GM19438 (cell line): Measurements from ENCODE around the gene POU2F3.

Experiments
- ATAC-seq: cut with Tn5 transposase; IDR thresholded peaks from one replicate; pipeline ENCODE4 v1.9.1; 2021; ENCODE audit warnings: low read depth; ENCODE audit not compliant: unreplicated experiment

POU2F3 gene

GRCh38 chr11:120224972-120225909 lies 14.7 kb upstream of the POU2F3 start:
- no peak for ATAC-seq

GRCh38 chr11:120226242-120226641 lies 13.7 kb upstream of the POU2F3 start:
- ATAC-seq, result no peak

DNA sequence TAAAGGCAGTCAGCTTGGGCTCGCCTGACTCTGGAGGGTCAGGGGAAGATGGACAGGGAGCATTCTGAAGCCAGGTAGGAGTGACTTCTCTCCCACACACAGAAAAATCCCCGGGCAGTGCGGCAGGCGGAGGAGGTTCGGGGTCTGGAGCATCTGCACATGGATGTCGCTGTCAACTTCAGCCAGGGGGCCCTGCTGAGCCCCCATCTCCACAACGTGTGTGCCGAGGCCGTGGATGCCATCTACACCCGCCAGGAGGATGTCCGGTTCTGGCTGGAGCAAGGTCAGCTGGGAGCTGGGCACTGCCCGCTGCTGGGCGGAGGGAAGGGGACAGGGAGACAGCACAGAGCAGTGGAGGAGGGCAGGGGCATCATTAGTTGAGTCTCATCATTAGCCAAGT lies 13.2 kb upstream of the POU2F3 start:
- ATAC-seq, result no peak

DNA sequence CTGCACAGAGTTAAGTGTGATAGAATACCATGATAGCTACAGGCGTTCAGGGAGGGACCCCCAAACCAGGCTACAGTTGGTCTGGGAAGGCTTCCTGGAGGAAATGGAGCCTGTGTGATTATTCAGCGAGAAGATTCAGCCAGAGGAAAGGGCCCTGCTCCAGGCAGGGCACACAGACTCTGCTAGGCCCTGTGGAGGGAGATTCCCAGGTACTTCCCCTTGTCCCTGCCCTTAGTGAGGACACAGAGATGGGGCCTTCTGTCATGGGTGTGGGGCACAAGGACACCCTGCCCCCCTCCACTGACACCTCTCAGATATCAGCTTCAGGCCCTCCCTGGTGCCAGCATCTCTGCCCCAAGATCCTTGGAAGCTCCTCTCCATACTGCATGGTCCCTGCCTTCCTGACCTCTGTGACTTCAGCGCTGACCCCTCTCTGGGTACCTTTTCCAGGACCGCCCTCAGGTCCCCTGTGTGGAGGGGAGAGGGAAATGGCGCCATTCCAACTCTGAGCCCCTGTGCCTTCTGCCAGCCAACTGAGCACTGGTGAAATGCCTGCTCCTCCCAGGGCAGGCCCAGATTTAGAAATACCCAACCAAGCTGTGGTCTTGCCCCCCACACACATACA lies 12.6 kb upstream of the POU2F3 start:
- ATAC-seq, result no peak

DNA sequence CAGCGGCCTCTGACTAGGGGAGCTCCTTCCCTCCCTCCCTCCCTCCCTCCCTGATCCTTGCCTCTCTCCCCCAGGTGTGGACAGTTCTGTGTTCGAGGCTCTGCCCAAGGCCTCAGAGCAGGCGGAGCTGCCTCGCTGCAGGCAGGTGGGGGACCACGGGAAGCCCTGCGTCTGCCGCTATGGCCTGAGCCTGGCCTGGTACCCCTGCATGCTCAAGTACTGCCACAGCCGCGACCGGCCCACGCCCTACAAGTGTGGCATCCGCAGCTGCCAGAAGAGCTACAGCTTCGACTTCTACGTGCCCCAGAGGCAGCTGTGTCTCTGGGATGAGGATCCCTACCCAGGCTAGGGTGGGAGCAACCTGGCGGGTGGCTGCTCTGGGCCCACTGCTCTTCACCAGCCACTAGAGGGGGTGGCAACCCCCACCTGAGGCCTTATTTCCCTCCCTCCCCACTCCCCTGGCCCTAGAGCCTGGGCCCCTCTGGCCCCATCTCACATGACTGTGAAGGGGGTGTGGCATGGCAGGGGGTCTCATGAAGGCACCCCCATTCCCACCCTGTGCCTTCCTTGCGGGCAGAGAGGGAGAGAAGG lies 11.1 kb upstream of the POU2F3 start:
- no peak for ATAC-seq

- no peak for ATAC-seq
Measured at GRCh38 chr11:120229451-120230424, 10.2 kb upstream of the POU2F3 start.

DNA sequence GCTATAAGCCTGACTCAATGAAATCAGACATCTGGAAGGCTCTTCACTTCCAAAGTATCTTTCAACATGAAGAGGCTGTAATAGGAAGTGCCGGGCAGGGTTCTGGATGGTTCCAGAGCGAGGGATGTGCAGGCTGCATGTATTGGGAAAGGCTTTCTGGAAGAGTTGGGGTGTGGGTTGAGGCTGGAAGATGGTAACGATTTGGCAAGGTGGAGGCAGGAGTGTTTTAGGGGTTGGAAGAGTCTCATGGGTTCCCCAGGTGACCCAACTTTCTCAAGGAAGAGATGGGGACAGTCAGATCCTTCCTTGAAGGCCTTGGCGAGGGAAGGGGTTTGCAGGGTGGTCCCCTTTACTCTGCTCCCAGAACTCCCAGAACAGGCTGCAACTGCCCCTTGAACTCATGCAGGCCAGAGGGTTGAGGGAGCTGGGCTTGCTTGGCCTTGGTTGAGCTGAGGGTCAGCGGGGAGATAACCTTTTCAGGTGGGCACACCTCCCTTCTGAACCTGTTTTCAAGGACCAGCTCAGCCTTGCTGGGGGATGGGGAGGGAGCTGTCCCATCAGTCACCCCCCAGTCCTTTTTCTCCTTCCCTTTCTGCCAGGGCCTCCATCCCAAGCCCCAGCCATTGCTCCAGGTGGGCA lies 9.4 kb upstream of the POU2F3 start:
- no peak for ATAC-seq

GRCh38 chr11:120231963-120232362 lies 8.0 kb upstream of the POU2F3 start:
- no peak for ATAC-seq

- ATAC-seq, result no peak
Measured at GRCh38 chr11:120233207-120233803, 6.6 kb upstream of the POU2F3 start.

- ATAC-seq, result no peak
Measured at GRCh38 chr11:120235024-120235628, 4.8 kb upstream of the POU2F3 start.

DNA sequence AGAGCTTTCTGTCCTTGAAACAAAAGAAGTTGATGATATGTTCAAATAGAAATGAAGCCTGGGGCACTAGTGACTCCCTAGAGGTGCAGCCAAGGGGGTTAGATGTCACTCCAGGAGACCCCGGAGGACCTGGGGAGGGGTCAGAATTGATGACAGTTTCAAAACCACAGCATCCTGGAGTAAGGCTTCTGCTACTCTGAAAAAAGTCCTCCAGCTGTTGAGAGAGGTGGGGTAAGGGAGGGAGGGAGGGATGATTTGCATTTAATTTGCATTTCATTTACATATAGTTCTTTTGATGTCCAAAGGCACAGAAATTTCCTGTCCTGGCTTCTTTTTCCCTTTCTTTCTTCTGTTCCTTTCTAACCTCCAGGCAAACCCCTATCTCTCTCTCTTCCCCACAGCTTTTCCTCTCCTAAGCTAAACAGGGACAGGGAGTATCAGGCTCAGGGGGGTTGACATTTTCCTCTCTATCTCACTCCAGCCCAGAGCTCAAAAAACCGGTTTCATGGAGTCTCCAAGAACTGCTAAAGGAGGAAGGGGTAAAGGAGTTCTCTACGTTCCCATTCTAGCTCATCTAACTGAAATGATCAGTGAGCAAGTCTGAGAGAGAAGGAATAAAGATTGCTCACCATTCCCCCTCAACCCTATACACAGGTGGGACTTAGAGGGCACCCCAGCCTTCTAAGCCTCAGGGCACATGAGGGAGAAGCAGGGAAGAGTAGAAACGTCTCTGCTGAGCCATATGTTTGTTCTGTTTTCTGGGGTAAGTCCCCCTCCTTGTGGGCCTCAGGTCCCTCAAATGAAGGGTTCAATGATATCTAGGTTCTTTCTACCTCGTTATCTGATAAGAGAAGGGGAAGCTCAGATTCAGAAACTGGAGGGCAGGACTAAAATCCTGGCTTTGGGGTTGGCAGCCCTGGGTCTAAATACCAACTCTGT lies 3.5 kb upstream of the POU2F3 start:
- no peak for ATAC-seq

DNA sequence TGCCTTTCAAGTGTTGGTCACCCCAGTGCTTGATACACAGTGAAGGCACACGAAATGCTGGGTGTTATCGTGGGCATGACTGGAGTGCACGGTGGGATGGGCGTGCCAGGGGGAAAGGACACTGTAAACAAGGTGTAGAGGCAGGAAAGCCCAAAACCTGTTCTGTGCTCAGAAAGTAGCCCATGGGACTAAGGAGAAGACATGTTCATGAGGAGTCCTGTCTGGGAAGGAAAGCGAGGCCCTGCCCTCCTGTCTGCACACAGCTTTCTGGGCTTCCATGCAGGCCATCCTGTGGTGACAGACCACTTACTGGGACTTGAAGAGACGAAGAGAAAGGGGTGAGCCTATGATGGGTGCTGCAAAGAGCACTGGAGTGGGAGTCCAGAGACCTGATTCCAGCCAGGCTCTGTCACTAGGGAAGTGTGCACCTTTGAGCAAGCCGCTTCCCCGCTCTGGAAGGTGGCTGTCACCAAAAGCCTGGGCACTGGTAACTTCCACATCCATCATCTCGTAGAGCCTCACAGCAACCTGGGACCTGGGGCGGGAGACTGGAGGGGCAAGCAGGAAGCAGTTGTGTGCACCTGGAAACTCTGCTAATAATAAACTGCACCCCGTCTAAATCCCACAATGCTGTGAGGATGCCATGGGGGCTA lies 846 bp upstream of the POU2F3 start:
- no peak for ATAC-seq

- no peak for ATAC-seq
Measured at GRCh38 chr11:120240866-120241265, 926 bp downstream of the POU2F3 start.

- no peak for ATAC-seq
Measured at GRCh38 chr11:120241277-120241676, 1.3 kb downstream of the POU2F3 start.

DNA sequence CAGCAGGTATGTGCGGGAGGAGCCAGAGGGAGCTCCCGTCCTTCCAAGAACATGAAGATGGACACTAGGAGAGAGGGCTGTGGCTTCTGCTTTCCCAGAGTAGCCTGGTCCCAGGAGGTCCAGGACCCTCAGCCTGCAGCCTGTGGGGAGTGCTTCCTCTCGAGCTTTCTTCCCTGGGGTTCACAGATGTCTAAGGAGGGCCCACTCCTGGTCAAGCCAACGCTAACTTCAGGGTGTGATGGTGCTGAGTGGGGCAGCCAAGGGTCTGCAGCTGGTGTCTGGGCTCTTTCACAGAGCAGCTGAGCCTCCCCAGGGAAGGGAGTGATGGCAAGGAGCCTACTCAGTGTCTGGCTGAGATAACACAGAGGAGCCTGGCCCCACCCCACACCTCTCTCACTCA lies 3.3 kb downstream of the POU2F3 start:
- ATAC-seq, result no peak

DNA sequence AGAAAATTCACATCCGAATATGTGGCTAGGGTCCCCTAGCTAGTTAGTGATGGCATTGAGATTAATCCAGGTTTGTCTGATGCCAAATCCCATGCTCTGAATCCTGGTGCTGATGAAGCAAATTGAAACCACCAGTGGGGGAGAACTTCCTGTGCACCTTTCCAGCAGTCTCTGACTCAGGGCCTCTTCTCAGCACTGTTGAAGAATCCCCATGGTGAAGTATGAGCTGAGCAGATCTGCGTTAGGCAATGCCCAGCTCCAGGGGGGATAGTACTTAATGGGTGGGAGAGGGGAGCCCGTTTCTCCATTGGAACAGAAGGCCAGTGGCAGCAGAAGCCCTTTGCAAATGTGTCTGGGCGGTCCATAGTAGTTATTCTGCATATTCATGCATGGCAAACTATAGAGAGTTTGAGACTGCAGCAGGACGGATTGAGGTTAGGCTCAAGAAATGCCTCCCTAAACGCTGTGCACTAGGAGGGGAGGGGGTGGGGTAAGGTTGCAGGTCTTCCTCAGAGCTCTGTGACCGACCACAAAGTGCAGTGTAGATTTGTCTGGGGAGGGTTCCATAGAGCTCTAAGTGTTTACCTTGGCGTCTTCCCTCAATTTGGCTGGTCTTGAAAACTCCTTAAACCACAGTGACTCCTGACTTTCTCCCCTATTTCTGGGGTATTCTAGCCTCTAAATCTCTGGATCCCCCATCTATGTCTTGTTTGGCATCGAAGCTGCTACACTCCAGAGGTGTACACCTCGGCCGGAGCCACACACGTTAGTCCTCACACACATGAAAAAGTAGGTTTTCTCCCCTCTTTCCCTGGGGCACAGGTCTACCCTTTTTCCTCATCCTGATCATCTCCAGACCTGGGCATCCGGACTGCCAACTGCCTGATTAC lies 4.8 kb downstream of the POU2F3 start:
- ATAC-seq, result no peak

DNA sequence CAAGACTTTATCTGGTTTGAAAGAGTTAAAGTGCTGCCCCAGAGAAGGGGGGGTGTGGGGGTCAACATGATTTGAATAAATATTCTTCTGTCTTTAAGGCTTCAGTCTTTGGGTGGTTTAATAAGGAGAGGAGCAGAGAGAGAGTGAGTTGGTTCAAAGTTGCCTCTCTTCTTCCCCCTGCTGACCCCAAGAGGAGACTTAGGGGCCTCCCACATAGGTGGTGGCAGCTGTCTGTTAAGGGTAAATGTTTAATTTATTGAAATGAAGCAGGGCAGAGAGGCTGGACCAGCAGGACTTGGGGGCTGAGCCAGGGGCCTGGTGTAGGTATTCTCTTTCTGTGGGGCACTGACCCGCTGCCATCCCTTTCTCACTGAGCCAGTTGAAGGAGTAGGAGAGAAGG lies 5.5 kb downstream of the POU2F3 start:
- no peak for ATAC-seq
